HG03521 (cell line): ENCODE data around the gene OLFM2.
"Not testable (repeated sequence)": the region's sequence is repeated elsewhere in the genome, so short reads cannot be mapped to it uniquely, and the experiment has no call there.

Source experiments
- ATAC-seq: cut with Tn5 transposase; IDR thresholded peaks from one replicate; pipeline ENCODE4 v1.9.1; 2021; ENCODE audit warnings: mild to moderate bottlenecking, moderate library complexity; ENCODE audit not compliant: unreplicated experiment

OLFM2 gene

DNA sequence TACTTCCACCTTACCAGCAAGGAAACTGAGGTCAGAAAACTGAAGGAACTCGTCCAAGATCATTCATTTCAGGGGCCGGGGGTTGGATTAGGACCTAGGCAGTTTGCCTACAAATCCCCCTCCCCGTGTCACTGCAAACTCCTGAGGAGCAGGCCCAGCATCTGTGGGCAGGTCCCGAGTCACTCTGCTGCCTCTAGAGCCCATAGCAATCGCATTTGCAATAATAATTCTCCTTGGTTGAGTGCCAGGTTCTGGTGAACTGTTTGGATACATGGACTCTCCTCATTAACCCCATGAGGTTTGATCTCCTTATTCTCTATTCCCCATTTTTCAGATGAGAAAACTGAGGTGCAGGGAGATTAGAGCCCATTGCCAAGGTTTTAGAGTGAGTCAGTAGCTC is 100.3 kb downstream of the OLFM2 start:
- ATAC-seq: no peak

DNA sequence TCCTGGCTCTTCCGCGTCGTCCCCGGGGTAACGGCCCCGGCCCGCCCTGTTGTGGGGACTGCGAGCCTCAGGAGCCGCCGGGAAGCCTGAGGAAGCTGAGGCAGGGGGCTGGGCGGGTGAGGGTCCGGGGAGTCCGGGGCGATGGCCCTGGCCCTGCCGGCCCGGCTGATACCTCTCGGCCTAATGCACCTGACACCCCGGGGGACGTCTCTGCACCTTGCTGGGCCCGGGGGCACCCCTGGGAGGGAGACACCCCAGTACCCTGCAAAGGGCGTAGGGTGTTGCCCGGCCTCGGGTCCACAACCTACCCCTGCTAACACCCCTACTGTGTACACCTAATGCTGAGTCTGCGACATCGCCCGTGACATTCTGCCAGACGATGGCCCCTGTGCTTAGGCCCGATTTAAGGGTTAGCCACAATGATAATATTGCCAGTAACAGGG is 100.8 kb downstream of the OLFM2 start:
- peak; percentile 1 for ATAC-seq

DNA sequence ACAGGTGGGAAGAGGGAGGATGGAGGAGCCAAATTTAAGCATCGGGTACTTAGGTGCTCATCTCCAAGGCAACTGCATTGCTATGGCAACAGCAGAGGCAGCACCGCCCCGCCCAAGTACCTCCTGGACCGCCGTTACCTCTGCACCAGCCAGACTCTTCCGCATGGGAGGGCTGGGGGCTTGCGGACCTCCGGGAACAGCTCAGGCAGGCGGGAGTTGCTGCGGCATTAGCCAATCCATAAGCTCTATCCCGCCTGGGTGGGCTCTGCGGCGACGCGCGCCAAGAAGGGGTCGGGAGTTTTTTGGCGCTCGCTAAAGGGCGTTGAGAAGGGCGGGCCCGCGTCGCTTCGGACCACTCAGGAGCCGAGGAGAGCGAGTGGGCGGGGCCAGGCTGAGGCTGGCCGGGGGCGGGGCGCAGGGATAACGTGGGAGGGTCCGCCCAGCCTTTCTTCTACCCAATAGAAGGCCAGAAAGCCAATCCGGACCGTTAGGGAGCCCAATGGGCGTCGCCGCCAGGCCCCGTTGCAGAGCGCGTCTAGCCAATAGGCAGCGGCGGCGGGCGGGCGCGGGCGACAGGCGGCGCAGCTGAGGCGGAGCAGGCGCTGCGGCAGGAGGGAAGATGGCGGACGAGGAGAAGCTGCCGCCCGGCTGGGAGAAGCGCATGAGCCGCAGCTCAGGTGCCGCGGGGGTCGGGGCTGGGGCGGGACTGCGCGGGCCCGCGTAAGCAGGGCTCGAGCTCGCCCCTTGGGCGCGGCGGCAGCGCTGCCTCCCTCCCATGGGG is 101.4 kb downstream of the OLFM2 start, which contains the start of gene PIN1:
Gene PIN1 (plus strand): TSS at position 593 of the 781 bp plus-strand sequence. CDS start 27 bp downstream, at position 620.
- ATAC-seq: peak; percentile 87

DNA sequence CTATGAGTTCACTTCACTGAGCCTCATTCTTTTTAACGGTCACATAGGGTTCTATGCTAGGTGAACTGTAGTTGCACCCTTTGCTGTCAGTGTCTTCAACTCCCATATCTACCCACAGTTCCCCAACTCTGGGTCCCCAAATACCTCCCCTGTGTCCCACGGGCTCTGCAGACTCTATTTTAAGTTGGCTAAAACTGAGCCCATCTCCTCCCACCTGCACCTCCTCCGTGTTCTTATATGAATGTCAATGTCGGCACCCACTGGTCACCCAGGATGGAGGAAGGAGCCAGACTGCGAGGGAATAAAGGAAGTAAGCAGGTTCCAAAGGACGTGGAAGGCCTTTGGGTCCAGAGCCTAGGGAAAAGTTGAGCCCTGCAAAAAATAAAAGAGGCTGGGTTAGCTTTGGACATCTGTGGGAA is 102.0 kb downstream of the OLFM2 start:
- no peak for ATAC-seq

DNA sequence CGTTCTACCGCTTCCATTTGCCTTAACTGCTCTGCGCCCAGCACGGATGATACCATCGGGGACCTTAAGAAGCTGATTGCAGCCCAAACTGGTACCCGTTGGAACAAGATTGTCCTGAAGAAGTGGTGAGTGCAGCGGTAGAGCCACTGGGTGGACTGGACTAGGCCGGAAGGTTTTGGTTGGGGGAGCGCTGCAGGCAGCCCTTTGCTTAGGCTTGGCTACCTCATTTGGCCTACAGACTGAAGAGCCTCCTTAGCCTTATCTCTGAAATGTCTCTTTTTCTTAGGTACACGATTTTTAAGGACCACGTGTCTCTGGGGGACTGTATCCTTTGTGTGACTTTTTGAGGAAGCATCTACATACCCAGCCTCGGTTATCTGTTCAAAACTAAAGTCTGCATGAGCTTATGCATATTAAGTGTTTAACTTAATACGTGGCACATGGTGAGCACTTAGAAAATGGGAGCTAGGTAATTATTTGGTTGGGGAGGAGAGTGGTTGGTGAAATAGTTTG is 107.7 kb downstream of the OLFM2 start:
- no peak for ATAC-seq

DNA sequence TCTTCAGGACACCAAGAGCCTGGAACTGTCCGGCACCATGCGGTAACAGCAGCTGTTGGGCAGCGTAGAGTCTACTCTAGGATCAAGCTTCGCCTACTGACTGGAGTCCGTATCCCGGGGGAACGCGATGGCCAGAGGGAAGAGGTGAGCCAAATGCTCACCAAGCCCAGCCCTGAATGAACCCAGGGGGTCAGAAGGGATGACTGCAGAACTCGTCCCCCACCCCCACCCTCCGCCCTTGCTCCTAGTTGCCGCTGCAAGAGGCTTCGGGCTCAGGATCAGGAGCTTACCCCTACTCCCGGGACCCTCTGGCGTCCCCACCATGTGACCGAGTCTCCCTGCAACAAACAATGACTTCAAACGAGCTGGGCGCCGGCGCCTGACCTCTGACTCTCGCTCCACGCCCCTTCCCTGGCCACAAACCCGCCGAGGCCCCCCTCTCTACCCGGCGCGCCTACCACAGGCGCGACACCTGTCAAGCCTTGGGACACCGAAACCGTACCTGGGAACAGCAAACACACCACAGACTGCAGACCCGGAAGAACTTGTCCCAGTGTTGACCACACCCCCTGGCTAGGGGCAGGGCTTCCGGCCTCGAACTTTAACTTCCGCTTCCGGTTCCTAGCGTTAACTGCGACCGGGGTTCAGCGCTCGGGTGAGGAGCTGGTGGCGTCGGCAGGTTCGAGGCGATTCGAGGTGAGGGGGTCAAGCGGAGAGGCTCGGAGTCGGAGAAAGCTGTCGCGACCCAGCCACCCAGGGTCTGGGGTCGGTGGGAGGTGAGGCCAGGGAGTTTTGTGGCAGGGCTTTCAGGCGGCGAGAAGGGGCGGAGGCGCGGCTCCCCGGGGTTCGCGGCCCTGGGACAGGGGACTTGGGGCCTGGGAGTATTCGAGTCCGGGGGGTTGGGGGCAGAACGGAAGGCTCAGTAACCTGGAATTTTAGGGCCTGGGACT is 108.8 kb downstream of the OLFM2 start, which contains the start of gene UBL5:
Gene UBL5 (plus strand): TSS at position 630 of the 950 bp plus-strand sequence. CDS start 420 bp downstream, outside the sequence.
- ATAC-seq: peak; percentile 88

DNA sequence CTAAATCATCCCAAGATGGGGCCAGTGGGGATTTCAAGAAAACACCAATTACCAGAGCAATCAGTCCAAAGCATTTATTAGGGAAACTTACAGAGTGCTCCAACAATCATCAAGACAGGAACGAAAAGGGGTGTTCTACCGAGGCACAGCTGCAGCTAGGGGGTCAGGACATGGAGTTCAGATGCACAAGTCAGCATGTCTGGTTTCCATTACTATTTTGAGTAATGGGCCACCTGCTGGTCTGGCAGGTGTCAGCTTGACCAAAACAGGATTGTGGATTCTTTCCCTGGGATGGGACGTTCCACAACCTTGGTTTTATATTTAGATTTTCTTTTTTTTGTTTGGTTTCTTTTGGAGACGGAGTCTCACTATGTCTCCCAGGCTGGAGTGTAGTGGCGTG is 112.5 kb downstream of the OLFM2 start:
- no peak for ATAC-seq

DNA sequence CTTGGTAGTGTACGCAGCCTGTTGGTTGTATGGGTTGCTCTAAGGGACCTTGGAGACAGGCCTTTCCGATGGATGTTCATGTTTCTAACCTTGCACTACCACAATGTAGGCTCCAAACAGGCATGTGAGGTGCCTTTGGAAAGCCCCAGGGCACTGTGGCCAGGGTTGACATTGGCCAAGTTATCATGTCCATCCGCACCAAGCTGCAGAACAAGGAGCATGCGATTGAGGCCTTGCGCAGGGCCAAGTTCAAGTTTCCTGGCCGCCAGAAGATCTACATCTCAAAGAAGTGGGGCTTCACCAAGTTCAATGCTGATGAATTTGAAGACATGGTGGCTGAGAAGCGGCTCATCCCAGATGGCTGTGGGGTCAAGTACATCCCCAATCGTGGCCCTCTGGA is 116.3 kb downstream of the OLFM2 start:
- ATAC-seq: not testable (repeated sequence)

DNA sequence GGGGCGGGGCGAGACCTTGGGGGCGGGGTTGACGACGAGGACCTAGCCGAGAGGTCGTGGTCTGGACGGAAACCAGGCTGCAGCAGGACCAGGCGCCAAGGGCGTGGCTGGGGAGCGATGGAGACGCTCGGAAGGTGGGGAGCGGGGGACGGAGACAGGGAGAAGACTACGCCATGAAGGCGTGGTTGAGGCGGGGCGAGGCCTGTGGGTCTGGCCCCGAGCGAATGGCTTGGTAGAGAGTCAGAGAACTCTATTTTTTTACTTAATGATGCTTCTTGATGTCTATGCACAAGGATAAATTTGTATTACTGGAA is 116.8 kb downstream of the OLFM2 start:
- no peak for ATAC-seq

DNA sequence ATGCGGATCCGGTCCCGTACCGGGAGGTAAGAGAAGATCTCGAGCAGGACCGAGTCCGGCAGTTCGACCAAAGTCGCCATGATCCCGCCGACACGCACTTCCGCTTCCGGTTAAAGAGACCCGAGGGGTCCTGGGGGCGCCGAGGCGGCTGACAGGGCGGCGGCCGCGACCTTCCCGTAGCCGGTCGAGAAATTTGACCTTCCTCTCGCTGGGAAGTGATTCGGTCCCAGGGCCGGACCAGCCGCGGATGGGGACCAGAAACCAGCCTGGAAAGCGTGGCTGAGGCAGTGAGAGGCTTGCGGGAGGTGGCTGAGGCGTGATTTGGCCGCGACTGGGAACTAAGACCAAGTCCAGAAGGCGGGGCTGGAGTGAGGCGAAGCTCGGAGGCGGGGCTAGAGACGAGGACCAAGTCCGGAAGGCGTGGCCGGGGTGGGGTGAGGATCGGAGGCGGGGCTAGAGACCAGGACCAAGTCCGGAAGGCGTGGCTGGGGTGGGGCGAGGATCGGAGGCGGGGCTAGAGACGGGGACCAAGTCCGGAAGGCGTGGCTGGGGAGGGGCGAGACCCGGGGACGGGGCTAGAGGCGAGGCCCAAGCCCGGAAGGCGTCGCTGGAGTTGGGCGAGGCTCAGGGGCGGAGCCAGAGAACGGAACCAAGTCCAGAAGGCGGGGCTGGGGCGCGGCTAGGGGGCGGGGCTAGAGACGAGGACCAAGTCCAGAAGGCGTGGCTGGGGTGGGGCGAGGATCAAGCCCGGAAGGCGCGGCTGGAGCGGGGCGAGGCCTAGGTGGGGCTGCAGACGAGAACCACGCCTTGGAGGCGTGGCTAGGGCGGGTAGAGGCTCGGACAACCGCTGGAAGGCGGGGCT is 117.3 kb downstream of the OLFM2 start, which contains the start of gene FBXL12:
Gene FBXL12 (minus strand): TSS at position 346 of the 862 bp plus-strand sequence. CDS start 266 bp downstream, at position 80.
- peak; percentile 84 for ATAC-seq

DNA sequence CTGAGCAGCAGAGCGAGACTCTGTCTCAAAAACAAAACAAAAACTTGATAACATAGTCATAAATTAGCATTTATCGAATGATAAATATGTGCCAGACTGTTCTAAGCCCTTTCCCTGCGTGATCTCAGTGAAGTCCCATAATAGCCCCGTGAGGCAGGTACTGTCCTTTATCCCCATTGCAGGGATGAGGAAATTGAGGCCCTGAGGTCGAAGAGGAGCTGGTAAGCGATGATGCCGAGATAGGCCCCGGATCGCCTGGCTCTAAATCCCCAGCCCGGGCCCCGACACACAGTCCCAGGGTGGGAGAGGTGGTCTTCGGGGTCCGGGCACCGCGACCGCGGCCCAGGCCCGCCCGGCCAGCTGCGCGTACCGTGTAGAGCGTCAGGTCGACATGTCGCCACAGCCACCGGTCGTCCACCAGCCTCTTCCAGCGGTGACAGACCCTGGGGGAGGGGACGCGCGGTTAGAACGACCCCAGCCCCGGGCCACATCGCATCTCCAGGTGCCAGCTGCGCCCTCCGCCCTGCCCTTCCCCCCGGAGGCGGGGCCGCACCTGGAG is 118.1 kb downstream of the OLFM2 start:
- no peak for ATAC-seq

DNA sequence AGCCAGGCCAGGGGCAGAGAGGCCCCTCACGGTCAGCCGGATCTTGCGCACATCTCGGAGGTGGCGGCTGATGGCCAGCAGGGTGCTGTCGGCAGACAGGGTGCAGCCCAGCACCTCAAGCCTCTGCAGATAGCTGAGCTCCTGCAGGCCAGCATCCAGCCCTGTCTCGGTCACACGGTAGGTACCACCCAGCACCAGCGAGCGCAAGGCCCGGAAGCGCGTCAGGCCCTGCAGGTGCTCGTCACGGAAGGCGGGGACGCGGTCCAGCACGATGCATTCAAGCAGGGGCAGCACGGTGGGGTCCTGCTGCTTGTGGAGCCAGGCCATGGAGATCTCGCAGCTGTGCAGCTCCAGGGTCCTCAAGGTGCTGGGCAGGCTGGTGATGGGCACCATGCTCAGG is 125.2 kb downstream of the OLFM2 start:
- no peak for ATAC-seq

DNA sequence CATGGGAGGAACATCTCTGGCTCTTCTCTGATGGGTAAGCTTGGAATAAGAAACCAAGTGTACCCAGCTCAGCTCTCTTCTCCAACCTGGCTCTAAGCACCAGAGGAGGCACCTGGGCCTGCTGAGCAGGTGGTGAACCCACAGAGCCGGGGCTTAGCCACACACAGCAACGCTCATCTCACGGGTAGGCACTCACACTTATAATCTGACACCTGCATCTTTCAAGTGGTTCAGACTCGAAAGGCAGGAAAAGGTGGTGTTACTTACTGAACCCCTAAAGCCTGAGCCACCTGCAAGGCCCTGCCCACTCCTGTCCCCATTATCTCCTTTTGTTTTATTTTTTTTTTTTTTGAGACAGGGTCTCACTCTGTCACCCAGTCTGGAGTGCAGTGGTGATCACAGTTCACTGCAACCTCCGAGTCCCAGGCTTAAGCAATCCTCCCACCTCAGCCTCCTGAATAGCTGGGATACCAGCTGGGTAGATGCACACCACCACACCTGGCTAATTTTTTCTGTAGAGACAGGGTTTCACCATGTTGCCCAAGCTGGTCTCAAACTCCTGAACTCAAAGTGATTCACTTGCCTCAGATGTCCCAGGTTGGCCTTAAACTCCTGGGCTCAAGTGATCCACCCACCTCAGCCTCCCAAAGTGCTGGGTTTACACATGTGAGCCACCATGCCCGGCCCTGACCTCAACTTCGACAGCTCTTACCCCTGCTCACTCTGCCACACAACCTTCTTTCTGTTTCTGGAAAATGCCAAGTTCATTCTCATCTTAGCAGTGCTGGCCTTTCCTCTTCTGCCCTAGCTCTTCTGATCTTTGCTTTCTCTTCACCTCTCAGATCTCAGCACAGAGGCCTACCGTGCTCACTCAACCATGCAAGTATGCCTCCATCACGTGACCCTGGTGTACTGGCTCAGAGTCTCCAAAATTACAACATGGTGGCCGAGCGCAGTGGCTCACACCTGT is 127.2 kb downstream of the OLFM2 start:
- no peak for ATAC-seq

DNA sequence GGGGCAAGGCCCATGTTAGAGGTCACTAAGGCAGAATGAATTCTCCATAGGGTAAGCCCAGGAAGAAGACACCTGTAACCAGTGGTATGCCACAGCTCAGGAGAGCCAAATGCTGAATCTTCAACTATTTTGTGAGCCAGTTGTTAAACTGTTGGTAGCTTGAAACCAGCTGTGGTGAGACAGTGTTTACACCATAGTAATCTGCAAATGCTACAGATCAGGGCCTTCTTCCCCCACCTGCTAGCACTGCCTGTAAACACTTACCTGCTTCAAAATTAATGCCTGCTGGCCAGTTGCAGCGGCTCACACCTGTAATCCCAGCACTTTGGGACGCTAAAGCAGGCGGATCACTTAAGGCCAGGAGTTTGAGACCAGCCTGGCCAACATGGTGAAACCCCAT is 129.5 kb downstream of the OLFM2 start:
- no peak for ATAC-seq
